ENCODE measurements around the gene FCRL6.

The FCRL6 gene

DNA sequence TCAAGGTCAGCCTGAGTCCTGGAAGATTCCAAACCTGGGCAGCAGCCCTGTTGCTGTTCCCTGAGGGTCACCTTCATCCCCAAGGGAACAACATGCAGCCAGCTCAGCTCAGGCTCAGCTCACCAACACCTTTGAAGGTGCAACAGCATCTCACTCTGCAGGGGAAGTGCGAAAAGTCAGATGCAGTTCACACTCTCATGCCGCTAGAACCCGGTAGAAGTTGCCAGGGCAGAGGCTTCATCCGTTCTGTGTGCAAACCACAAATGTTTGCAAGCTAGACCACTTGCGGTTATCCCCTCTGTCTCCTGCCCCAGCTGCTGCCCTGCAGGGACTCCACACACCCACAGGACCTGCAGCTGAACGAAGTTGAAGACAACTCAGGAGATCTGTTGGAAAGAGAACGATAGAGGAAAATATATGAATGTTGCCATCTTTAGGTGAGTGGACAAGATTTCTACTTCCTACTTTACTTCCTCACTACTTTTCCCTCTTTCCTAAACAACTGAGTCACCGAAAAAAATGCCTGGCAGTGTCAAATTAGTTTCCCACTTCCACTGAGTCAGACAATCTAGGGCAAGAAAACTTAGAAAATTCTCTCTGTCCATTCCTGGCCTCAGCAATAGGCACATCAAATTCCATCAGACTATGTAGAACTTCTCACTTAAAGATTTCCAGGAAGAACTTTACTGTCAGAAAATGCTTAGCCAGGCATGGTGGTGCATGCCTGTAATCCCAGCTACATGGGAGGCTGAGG, 1.8 kb upstream of the FCRL6 start:
- DNase-seq, result peak; percentile 8

DNA sequence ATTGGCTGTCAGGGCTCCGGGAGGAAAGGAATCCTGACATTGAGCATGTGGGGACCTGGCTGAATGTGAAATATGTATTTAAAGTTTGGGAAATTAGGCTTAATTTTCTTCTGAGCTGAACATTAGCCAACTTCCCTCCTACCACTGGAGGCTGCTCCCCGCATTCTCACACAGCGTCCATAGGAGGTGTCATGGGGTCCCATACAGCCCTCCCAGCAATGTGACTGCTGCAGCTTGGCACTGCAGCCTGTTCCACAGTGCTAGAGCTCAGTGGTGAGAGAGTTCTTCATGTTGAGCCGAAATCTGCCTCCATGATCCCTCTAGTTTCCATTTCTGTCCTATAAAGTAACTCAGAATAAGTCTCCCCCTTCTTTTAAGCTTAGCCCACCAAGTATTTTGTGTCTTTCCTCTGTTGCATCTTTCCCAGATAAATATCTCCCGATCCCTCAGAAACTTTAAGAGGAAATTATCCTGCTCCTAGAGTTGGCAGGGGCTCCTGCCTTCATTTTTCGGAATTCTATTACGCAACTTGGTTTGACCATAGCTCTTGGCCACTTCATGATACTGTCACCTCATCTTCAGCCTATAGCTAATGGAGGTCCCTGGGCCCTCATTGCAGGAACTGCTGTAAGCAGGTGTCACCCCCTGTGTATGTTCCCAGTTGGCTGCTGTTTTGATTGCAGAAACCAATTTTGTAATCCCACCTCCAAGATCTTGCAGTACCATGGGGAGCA, 2.0 kb downstream of the FCRL6 start:
- DNase-seq, result no peak

DNA sequence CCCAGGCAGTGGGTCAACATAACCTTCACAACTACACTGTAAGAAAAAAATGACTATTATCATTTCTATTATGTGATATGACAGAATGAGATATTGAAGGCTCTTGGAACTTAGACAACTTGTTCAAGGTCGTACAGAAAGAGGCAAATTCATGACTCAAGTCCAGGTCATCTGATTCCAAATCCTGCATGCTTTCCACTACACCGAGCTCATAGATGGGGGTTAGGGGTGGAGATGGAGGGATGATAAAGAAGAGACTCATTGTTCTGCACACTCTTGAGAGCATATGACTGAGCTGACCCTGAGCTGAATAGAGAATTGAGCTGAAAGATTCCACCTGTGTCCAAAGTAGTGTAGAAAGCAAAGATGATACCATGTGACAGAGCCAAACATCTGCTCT, 2.8 kb downstream of the FCRL6 start:
- DNase-seq, result peak; percentile 30

DNA sequence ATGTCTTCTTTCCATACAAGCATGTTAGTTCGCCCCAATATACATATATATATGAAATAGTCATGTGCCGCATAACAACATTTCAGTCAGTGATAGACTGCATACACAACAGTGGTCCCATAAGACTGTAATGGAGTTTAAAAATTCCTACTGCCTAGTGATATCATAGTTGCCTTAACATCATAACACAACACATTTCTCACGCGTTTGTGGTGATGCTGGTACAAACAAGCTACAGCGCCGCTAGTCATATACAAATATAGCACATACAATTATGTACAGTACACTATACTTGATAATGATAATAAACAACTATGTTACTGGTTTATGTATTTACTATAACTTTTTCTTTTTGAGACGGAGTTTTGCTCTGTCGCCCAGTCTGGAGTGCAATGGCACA, 13.8 kb downstream of the FCRL6 start:
- no peak for DNase-seq

DNA sequence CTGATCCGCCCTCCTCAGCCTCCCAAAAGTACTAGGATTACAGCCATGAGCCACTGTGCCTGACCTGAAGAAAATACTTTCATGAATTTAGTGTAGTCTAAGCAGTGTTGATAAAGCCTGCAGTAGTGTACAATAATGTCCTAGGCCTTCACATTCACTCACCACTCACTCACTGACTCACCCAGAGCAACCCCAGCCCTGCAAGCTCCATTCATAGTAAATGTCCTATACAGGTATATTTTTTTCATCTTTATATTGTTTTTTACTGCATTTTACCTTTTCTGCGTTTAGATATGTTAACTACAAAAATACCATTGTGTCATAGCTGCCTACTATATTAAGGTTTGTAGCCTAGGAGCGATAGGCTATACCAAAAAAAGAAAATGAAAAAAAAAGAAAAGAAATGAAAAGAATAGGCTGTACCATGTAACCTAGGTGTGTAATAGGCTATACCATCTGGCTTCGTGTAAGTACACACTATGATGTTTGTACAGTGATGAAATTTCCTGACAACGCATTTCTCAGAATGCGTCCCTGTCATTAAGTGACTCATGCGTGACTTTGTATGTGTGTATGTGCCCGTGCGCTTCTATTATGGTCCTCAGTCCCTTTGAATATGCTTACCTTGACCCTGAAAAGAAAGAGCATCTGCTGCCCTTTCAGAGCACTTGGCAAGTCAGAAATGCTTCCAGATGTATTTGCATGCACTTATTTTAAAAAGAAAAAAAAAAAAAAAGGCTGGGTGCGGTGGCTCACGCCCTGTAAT, 15.3 kb downstream of the FCRL6 start:
- DNase-seq, result peak; percentile 25

DNA sequence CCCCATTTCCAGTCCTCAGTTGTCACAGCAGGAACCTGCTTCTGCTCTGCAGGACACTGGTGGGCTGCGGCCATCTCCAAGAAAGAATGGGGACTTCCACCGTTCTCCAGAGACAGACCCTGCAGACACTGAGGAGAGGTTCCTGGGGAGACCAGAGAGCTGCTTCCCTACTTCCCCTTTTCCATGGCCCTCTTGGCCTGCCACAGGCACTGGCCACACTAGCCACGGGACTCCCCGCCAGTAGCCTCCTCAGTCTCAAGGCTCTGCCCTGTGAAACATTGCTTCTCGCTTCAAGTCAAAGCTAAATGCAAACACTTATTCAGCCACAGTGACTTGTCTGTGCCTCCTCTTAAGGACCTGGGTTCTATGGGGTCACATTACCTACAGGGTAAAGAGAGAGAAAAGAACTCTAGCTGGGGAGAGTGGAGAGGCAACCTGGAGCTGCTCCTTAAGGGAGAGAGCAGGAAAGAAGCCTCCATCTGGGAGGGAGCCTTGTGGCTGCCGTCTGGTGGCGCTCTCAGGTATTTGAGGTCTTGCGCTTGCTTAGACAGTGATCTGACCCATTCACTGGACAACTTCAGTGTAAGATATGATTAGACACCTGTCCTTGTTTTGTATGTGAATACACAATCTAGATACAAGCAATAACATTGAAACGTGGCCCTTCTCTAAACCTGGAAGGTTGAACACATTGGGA, 19.2 kb downstream of the FCRL6 start:
- DNase-seq, result no peak

DNA sequence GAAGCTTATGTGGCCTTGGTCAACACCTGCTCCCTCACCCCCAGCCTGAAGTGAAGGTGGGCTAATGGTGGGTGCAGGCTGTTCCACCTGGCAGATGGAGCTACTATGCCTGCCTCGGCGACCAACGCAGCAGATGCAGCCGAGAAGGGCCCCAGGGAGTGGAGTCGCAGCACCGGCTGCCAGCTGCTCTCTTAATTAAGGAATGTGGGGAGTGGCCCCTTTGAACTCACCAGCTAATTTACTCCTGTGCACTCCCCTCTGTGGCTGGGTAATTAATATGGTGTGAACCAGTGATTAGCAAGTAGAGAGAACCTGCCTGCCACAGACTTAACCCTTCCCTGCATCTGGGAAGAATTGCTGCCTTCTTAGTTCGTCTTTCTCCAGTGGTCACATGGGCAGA, 21.2 kb downstream of the FCRL6 start:
- no peak for DNase-seq

DNA sequence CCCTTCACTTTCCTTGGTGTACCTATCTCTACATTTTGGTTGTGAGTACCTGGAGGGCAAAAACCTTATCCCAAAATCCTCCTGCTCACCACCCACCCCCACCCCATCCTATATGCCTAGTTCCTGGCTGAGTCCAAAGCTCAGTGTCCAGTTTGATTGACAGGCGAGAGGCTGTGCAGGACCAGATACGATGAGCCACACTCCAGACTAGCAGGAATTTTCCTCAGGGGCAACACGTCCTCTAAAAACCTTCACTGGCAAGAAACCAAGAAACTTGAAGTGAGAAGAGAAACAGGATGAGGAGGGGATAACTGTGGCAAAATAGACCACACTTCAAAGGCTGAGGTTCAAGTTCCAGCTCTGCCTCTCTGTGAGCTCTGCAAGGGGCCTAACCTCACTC, 23.4 kb downstream of the FCRL6 start:
- no peak for DNase-seq

DNA sequence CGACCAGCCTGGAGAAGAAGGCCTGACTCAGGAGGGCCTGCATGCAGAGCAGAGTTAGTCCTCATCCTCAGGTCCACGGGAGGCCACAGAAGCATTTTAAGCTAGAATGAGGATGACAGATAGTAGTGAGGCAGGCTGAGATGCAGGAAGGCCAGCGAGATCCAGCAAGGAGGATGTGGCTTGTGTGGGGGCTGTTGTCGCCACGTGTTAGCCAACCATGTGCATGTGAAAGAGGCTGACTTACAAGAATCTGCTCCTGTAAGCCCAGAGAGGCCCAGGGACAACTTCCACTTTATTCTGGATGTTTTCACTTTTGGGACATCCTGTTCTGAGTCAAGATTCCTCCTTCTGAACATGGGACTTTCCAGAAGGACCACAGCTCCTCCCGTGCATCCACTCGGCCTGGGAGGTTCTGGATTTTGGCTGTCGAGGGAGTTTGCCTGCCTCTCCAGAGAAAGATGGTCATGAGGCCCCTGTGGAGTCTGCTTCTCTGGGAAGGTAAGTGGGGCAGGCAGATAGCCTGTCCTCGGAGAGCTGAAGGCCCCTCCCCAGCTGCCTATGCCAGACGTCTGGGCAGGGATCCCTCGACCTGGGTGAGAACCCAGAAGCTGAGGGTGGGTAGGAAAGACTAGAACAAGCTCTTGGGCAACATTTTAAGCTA, 24.4 kb downstream of the FCRL6 start, which contains the start of gene SLAMF8:
TSS of gene SLAMF8 (plus strand) at position 433 of the 661 bp plus-strand sequence. CDS start at position 459, 26 bp downstream.
- DNase-seq, result no peak

DNA sequence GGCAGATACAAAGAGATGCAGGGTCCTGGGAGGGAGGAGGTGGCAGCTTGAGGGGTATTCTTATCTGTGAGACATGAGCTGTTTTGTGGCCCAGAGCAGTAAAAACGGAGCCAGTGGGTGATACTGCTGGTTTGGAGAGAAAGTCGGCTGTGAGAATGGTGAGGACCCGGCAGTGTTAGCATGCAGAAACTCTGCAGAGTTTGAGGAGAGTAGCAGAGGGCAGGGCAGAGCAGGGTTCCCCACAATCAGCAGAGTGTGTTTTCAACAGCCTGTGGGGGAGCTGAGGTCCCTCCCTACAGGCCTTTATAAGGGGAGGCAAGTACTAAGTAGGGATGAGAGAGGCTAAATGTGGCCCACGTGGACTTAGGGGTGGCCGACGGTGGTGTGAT, 24.9 kb downstream of the FCRL6 start:
- DNase-seq, result no peak

DNA sequence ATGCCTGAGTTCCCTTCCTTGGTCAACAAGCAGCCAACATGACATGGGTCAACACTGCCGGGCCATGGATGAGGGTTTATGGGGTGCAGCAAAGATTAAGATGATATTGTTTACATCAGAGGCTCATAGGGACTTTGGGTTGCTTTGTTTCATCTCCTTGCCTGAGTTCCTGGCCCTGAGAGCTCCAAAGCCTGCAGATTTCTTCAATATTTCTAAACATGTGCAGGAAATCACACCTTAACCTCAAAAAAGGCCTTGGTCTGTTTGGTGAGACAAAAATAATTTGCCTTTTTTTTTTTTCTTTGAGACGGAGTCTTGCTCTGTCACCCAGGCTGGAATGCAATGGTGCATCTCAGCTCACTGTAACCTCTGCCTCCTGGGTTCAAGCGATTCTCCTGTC, 25.4 kb downstream of the FCRL6 start:
- DNase-seq, result no peak

DNA sequence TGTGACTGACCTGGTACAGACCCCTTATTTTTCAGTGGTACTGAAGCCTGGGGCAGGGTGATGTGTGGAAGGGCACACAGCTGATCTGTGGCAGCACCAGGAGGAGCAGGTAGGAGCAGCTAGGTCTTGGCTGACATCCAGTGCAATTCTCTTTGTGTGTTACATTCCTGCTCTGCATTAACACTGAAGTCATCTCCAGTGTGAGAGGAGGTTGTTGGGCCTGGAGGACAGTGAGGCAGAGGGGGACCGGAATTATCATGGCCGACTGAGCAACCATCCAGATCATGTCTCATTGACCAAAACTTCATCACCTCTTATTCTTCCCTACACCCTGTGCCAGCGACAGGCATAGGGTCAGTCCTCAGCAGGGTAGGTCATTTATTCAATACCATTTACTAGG, 26.0 kb downstream of the FCRL6 start:
- no peak for DNase-seq

DNA sequence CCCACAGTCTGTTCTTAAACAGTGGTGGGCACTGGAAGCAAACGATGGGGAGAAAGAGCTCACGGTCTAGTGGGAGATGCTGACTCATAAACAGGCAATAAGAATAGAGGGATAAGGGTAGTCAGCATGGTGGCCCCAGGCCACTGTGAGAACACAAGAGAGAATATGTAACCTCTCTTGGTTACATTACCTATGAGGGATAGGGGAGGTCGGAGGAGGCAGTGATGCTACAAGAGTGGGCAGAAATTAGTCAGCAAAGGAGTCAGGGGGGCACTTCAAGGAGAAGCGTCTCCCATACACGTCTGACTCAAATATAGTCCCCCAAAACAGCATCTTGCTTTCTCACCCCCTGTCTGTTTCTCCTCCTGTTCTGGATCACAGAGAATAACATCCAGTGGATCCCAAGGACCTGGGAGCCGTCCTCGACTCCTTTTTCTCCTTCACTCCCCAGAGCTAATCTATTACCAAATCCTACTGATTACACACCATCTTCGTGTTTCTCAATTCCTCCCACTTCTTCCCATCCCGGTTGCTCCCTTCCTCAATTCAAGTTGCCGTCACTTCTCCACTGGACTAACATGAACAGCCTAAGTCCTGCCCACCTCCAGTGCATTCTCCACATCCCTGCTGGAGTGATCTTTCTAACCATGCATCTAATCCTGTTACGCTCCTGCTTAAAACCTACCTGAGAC, 26.6 kb downstream of the FCRL6 start:
- DNase-seq, result no peak

DNA sequence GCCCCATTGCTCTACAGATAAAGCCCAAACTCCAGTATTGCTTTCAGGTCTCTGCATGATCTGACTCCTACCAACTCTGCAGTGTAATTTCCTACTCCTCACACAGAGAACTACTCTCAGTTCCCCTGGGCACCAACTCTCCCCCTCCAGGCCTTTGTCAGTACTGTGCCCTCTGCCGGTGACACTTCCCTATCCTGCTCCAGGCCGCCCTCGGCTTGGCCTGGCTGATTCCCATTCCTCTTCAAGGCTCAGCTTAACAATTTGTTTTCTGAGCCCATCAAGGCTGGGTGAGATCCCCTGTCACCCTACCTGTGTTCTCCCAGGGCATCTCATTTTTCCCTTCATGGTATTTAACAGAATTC, 27.1 kb downstream of the FCRL6 start:
- no peak for DNase-seq

DNA sequence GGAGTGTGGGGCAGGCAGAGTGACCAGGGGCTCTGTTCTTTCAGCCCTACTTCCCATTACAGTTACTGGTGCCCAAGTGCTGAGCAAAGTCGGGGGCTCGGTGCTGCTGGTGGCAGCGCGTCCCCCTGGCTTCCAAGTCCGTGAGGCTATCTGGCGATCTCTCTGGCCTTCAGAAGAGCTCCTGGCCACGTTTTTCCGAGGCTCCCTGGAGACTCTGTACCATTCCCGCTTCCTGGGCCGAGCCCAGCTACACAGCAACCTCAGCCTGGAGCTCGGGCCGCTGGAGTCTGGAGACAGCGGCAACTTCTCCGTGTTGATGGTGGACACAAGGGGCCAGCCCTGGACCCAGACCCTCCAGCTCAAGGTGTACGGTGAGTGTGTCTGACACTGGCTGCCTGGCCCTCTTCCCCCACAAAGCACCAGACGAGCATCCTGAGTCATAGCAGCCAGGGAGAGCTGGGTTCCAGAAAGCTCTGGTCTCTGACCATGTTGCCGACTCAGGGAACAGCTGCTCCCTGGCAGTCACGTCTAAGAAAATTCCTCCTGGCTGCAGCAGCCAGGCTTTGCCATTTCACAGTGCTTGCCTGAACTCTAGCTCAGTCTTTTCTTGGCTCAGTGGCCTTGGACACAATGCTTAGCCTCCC, 27.8 kb downstream of the FCRL6 start:
- peak; percentile 89 for DNase-seq

DNA sequence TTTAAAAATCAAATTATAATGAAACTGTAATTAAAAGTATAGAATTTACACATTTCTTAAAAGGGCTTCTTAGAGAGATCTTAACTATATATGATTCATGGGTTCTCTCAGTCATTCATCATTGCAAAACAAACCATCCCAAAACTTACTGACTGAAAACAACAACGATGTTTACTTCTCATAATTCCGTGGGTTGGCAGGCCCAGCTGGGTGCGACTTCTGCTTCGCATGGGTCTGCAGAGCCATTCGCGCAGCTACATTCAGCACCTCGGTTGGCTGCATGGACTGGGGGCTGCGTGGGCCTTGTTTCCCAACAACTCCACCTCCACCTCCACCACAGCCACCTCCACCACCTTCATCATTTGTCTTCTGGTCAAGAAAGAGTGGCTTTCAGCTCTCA, 28.6 kb downstream of the FCRL6 start:
- no peak for DNase-seq

DNA sequence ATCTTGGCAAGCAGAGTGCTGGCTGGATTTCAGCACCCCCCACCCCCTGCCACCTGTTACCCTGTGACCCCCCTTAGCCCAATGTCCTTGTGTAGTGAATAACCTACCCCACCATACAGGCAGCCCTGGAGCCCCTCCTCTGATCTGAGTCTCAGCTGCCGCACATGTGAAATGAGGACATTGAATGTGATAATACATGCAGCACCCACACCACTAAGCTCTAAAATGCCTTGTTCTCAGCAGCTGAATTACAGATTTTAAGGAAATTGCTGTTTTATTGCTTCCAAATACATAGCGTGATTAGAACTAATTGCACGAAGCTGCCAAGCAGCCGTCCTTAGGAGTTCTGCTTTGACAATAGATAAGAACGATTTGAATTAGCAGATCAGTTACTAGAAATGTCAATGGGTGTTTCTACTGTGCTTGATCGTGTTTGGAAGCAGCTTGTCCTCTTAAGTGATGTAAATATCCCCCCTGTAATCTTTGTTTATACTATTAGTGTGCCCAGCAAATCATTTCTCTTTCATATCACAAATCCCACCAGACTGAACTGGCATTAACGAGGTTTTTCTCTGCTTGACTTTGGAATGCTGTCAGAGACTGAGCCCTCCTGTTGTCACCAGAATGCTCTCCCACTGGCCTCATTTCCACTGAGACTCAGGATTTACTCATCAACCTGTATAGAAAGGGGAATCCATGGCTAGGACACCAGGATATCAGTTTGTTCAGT, 29.4 kb downstream of the FCRL6 start:
- no peak for DNase-seq

DNA sequence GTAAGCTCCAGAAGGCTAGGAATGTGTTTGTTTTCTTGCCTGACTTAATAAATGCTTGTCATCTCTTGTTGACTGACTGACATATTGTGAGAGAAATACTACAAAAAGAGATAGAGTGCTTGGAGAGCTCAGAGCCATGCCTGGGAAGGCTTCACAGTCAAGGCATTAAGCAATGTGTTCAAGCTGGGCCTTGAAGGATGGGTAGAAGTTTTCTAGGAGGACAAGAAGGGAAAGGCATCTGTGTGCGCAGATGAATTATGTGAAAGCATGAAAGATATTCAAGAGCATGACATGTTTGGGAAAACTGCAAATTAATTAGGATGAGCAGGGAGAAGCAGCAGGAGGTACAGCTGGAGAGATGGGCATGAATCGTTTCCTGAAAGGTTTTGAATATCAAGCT, 30.1 kb downstream of the FCRL6 start:
- no peak for DNase-seq

DNA sequence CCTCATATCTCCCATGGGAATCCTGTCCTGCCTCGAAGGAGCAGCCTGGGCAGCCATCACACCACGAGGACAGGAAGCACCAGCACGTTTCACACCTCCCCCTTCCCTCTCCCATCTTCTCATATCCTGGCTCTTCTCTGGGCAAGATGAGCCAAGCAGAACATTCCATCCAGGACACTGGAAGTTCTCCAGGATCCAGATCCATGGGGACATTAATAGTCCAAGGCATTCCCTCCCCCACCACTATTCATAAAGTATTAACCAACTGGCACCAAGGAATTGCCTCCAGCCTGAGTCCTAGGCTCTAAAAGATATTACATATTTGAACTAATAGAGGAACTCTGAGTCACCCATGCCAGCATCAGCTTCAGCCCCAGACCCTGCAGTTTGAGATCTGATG, 33.2 kb downstream of the FCRL6 start:
- peak; percentile 31 for DNase-seq

DNA sequence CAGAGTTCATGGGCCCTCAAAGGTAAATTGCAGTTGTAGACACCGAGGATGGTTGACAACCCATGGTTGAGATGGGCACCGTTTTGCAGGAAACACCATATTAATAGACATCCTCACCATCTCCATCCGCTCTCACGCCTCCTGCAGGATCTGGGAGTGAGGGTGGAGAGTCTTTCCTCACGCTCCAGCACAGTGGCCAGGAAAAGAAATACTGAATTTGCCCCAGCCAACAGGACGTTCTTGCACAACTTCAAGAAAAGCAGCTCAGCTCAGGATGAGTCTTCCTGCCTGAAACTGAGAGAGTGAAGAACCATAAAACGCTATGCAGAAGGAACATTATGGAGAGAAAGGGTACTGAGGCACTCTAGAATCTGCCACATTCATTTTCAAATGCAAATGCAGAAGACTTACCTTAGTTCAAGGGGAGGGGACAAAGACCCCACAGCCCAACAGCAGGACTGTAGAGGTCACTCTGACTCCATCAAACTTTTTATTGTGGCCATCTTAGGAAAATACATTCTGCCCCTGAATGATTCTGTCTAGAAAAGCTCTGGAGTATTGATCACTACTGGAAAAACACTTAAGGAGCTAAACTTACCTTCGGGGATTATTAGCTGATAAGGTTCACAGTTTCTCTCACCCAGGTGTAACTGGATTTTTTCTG, 33.8 kb downstream of the FCRL6 start:
- DNase-seq, result no peak
